Nephron progenitor cell (in vitro differentiated cells): Measurements from ENCODE around the gene NR2C1.
A peak's percentile ranks its signal among the peaks of the same experiment; 100 is the strongest.
"Not testable (repeated sequence)": the region's sequence is repeated elsewhere in the genome, so short reads cannot be mapped to it uniquely, and the experiment has no call there.

Experiments used
- DNase-seq: peaks from one replicate; pipeline ENCODE4 v3.0.0; 2021
- H3K27ac Mint-ChIP-seq: 2 replicates; pipeline ENCODE4 v1.8.0; 2021; ENCODE audit warnings: mild to moderate bottlenecking, moderate library complexity, mixed read lengths
- H3K27me3 Mint-ChIP-seq: 2 replicates; pipeline ENCODE4 v1.8.0; 2021; ENCODE audit warnings: mild to moderate bottlenecking, low read depth, mixed read lengths; ENCODE audit not compliant: poor library complexity
- H3K36me3 Mint-ChIP-seq: 2 replicates; pipeline ENCODE4 v1.8.0; 2021; ENCODE audit warnings: low read depth, mixed read lengths
- H3K4me1 Mint-ChIP-seq: 2 replicates; pipeline ENCODE4 v1.8.0; 2021; ENCODE audit warnings: mixed read lengths
- H3K4me3 Mint-ChIP-seq: 2 replicates; pipeline ENCODE4 v1.8.0; 2021; ENCODE audit warnings: mild to moderate bottlenecking, moderate library complexity, mixed read lengths
- H3K9me3 Mint-ChIP-seq: 2 replicates; pipeline ENCODE4 v1.8.0; 2021; ENCODE audit warnings: mild to moderate bottlenecking, moderate library complexity, mixed read lengths
- CTCF ChIP-seq: fragments of 200-600 bp; sonication (generic); IDR thresholded peaks from 2 replicates; pipeline ENCODE4 v1.5.0; 2021; ENCODE audit warnings: antibody characterized with exemption

NR2C1 gene

GRCh38 chr12:94997061-94997460 is 76.4 kb downstream of the NR2C1 start:
- no peak for TF ChIP-seq CTCF
- Mint-ChIP-seq H3K4me1 (peaks cover 15% of the 10 kb centered on the region), H3K9me3 (no peaks in the 10 kb centered on the region), H3K4me3 (no peak overlapping the region), H3K27ac (no peak overlapping the region), H3K27me3 (no peaks in the 10 kb centered on the region), H3K36me3 (peaks cover 54% of the 10 kb centered on the region)
- DNase-seq: no peak

GRCh38 chr12:94994312-94994711 is 79.1 kb downstream of the NR2C1 start:
- no peak overlapping the region for H3K4me3 Mint-ChIP-seq
- no peak for TF ChIP-seq CTCF
- H3K27me3 Mint-ChIP-seq: no peaks in the 10 kb centered on the region
- no peak for DNase-seq
- peaks cover 46% of the 10 kb centered on the region for H3K36me3 Mint-ChIP-seq
- H3K4me1 Mint-ChIP-seq: peaks cover 7% of the 10 kb centered on the region
- H3K27ac Mint-ChIP-seq: no peak overlapping the region
- H3K9me3 Mint-ChIP-seq: no peaks in the 10 kb centered on the region

GRCh38 chr12:94993855-94994254 is 79.6 kb downstream of the NR2C1 start:
- H3K4me3 Mint-ChIP-seq, DNase-seq, H3K9me3 Mint-ChIP-seq, H3K27ac Mint-ChIP-seq, H3K4me1 Mint-ChIP-seq, H3K27me3 Mint-ChIP-seq: not testable (repeated sequence)
- H3K36me3 Mint-ChIP-seq: peaks cover 46% of the 10 kb centered on the region

- Mint-ChIP-seq H3K36me3 (peaks cover 45% of the 10 kb centered on the region), H3K27ac (no peak overlapping the region), H3K4me3 (no peak overlapping the region), H3K4me1 (no peaks in the 10 kb centered on the region), H3K27me3 (no peaks in the 10 kb centered on the region), H3K9me3 (no peaks in the 10 kb centered on the region)
- no peak for TF ChIP-seq CTCF
- no peak for DNase-seq
Measured at GRCh38 chr12:94990222-94990621, 83.2 kb downstream of the NR2C1 start.

- H3K36me3 Mint-ChIP-seq: peaks cover 44% of the 10 kb centered on the region
- no peaks in the 10 kb centered on the region for H3K4me1 Mint-ChIP-seq
- H3K27me3 Mint-ChIP-seq: no peaks in the 10 kb centered on the region
- H3K27ac Mint-ChIP-seq: peak overlapping the region; percentile 16
- no peaks in the 10 kb centered on the region for H3K9me3 Mint-ChIP-seq
- no peak overlapping the region for H3K4me3 Mint-ChIP-seq
- DNase-seq: no peak
- TF ChIP-seq CTCF: no peak
Measured at GRCh38 chr12:94988471-94988870, 84.9 kb downstream of the NR2C1 start.

- peaks cover 42% of the 10 kb centered on the region for H3K36me3 Mint-ChIP-seq
- H3K9me3 Mint-ChIP-seq: no peaks in the 10 kb centered on the region
- no peak for TF ChIP-seq CTCF
- no peaks in the 10 kb centered on the region for H3K27me3 Mint-ChIP-seq
- DNase-seq: no peak
- H3K4me3 Mint-ChIP-seq: no peak overlapping the region
- H3K4me1 Mint-ChIP-seq: peaks cover 4% of the 10 kb centered on the region
- peak overlapping the region; percentile 58 for H3K27ac Mint-ChIP-seq
Measured at GRCh38 chr12:94987801-94988200, 85.6 kb downstream of the NR2C1 start.
